GM18526 (cell line): ENCODE data around the gene ABCA3.
A peak's percentile ranks its signal among the peaks of the same experiment; 100 is the strongest.

Source experiments
- POLR2A ChIP-seq: IDR thresholded peaks from 3 replicates; pipeline ENCODE4 v1.6.1; 2011; ENCODE audit not compliant: insufficient read length; ENCODE audit errors: extremely low read depth

The ABCA3 gene

GRCh38 chr16:2278956-2279800 lies 61.4 kb downstream of the ABCA3 start:
- no peak for TF ChIP-seq POLR2A

GRCh38 chr16:2278272-2278608 lies 62.3 kb downstream of the ABCA3 start:
- TF ChIP-seq POLR2A, result no peak

- no peak for TF ChIP-seq POLR2A
Measured at GRCh38 chr16:2277466-2278271, 62.9 kb downstream of the ABCA3 start.

- no peak for TF ChIP-seq POLR2A
Measured at GRCh38 chr16:2276368-2277195, 63.9 kb downstream of the ABCA3 start.

GRCh38 chr16:2275476-2276367 lies 64.8 kb downstream of the ABCA3 start:
- TF ChIP-seq POLR2A, result no peak

GRCh38 chr16:2273931-2274330 lies 66.6 kb downstream of the ABCA3 start:
- TF ChIP-seq POLR2A, result no peak

- no peak for TF ChIP-seq POLR2A
Measured at GRCh38 chr16:2273484-2273883, 67.0 kb downstream of the ABCA3 start.

GRCh38 chr16:2271848-2272461 lies 68.6 kb downstream of the ABCA3 start:
- no peak for TF ChIP-seq POLR2A

GRCh38 chr16:2270588-2271470 lies 69.7 kb downstream of the ABCA3 start:
- no peak for TF ChIP-seq POLR2A

GRCh38 chr16:2270070-2270462 lies 70.5 kb downstream of the ABCA3 start:
- no peak for TF ChIP-seq POLR2A

GRCh38 chr16:2267913-2268666 lies 72.4 kb downstream of the ABCA3 start, which contains the start of gene RNPS1:
Gene RNPS1, minus strand, starts transcription at chr16:2268126. Its CDS starts 3,483 bp downstream, at chr16:2264643.
- peak; percentile 93 for TF ChIP-seq POLR2A

- no peak for TF ChIP-seq POLR2A
Measured at GRCh38 chr16:2260250-2260649, 80.3 kb downstream of the ABCA3 start.
